Urinary bladder (tissue), 4 donors: ENCODE results near the gene SDR39U1. TPM values are rescaled to one million over a fixed set of nuclear protein-coding genes. Genes with fewer than 3 reads are reported as not detected.

Experiments
- DNase-seq: peaks from one replicate; pipeline ENCODE4 v3.0.0-alpha.2; 2015; ENCODE audit errors: extremely low spot score
- H3K27ac ChIP-seq: one replicate; pipeline ENCODE4 v1.5.1; 2013; ENCODE audit warnings: low read depth, mild to moderate bottlenecking, moderate library complexity
- H3K36me3 ChIP-seq: one replicate; pipeline ENCODE4 v1.6.1; 2013; ENCODE audit warnings: mild to moderate bottlenecking, moderate library complexity; ENCODE audit not compliant: insufficient read depth
- H3K4me1 ChIP-seq: one replicate; pipeline ENCODE4 v1.6.1; 2013; ENCODE audit warnings: mild to moderate bottlenecking, moderate library complexity; ENCODE audit not compliant: insufficient read depth
- H3K4me3 ChIP-seq: one replicate; pipeline ENCODE4 v1.5.1; 2013; ENCODE audit warnings: low read depth, low read length
- WGBS: extraction: QIAGEN DNeasy Blood & Tissue Kit; methylation state at CpG from one replicate; pipeline ENCODE4 v1.1.7; 2013; 5-methylcytosine and 5-hydroxymethylcytosine counted together
- polyA plus RNA-seq: library from polyadenylated mRNA; stranded (reverse); fragments of 200-250 nt; gene quantifications from one replicate; pipeline ENCODE4 v1.2.3, GENCODE V29; 2013
- total RNA-seq: library from RNA; depleted of rRNA; stranded (reverse); fragments of >200 nt; gene quantifications from one replicate; pipeline ENCODE4 v1.2.3, GENCODE V29; 2014
- donor health status: healthy with polysubstance abuse.
- donor health status: healthy.

Gene SDR39U1
- total and polyA plus RNA-seq, 2 donors: 12.3 to 70.9 TPM

- DNase-seq: peak; percentile 46
- Histone ChIP-seq H3K36me3 (no peaks in the 10 kb centered on the region), H3K4me1 (no peaks in the 10 kb centered on the region), H3K4me3 (no peak overlapping the region), H3K27ac (no peak overlapping the region)
- WGBS: 30% methylated on average over 7 of the region's 7 CpGs
Measured at GRCh38 chr14:24403294-24403998, 39.1 kb downstream of the SDR39U1 start.

GRCh38 chr14:24401810-24402702 lies 40.5 kb downstream of the SDR39U1 start:
- WGBS: 54% methylated on average over 9 of the region's 9 CpGs
- no peak for DNase-seq
- Histone ChIP-seq H3K4me1 (no peaks in the 10 kb centered on the region), H3K4me3 (no peak overlapping the region), H3K27ac (no peak overlapping the region), H3K36me3 (no peaks in the 10 kb centered on the region)

- Histone ChIP-seq H3K4me1 (no peaks in the 10 kb centered on the region), H3K27ac (no peak overlapping the region), H3K4me3 (peak overlapping the region; percentile 80), H3K36me3 (no peaks in the 10 kb centered on the region)
- WGBS: 53% methylated on average over 4 of the region's 4 CpGs
- no peak for DNase-seq
Measured at GRCh38 chr14:24399999-24400718, 42.4 kb downstream of the SDR39U1 start.

GRCh38 chr14:24399447-24399822 lies 43.1 kb downstream of the SDR39U1 start:
- Histone ChIP-seq H3K4me1 (no peaks in the 10 kb centered on the region), H3K27ac (peak overlapping the region; percentile 74), H3K36me3 (no peaks in the 10 kb centered on the region), H3K4me3 (peak overlapping the region; percentile 80)
- WGBS: 8% methylated on average over 8 of the region's 8 CpGs
- DNase-seq: no peak

- Histone ChIP-seq H3K36me3 (no peaks in the 10 kb centered on the region), H3K27ac (peak within 1 kb of the TSS; percentile 74), H3K4me3 (peak within 1 kb of the TSS; percentile 80), H3K4me1 (no peaks in the 10 kb centered on the region)
- WGBS: under 1% methylated on average over 56 of the region's 57 CpGs
- peak; percentile 67 for DNase-seq
Measured at GRCh38 chr14:24398653-24399446, 43.7 kb downstream of the SDR39U1 start, which contains the start of gene NYNRIN. NYNRIN (plus strand) TSS chr14:24399003; CDS start chr14:24399247, 244 bp downstream.

GRCh38 chr14:24398293-24398652 lies 44.3 kb downstream of the SDR39U1 start:
- Histone ChIP-seq H3K4me3 (peak overlapping the region; percentile 80), H3K36me3 (no peaks in the 10 kb centered on the region), H3K4me1 (no peaks in the 10 kb centered on the region), H3K27ac (peak overlapping the region; percentile 61)
- 7% methylated on average over 7 of the region's 7 CpGs for WGBS
- DNase-seq: peak; percentile 43

GRCh38 chr14:24397639-24398292 lies 44.8 kb downstream of the SDR39U1 start:
- H3K36me3 ChIP-seq: no peaks in the 10 kb centered on the region
- H3K27ac ChIP-seq: peak overlapping the region; percentile 61
- no peaks in the 10 kb centered on the region for H3K4me1 ChIP-seq
- no peak overlapping the region for H3K4me3 ChIP-seq
- DNase-seq: no peak
- WGBS: 38% methylated on average over 6 of the region's 6 CpGs

- H3K4me3 ChIP-seq: no peak overlapping the region
- WGBS: 56% methylated on average over 8 of the region's 8 CpGs
- H3K36me3 ChIP-seq: no peaks in the 10 kb centered on the region
- peak; percentile 60 for DNase-seq
- no peaks in the 10 kb centered on the region for H3K4me1 ChIP-seq
- no peak overlapping the region for H3K27ac ChIP-seq
Measured at GRCh38 chr14:24395609-24396582, 46.7 kb downstream of the SDR39U1 start.

- no peak overlapping the region for H3K27ac ChIP-seq
- no peak overlapping the region for H3K4me3 ChIP-seq
- H3K36me3 ChIP-seq: no peaks in the 10 kb centered on the region
- H3K4me1 ChIP-seq: no peaks in the 10 kb centered on the region
- 42% methylated on average over 3 of the region's 3 CpGs for WGBS
- DNase-seq: no peak
Measured at GRCh38 chr14:24394275-24394674, 48.3 kb downstream of the SDR39U1 start.

- Histone ChIP-seq H3K36me3 (no peaks in the 10 kb centered on the region), H3K4me3 (no peak overlapping the region), H3K4me1 (no peaks in the 10 kb centered on the region), H3K27ac (peak overlapping the region; percentile 14)
- DNase-seq: peak; percentile 77
- 54% methylated on average over 8 of the region's 8 CpGs for WGBS
Measured at GRCh38 chr14:24392325-24393091, 50.1 kb downstream of the SDR39U1 start.

- H3K27ac ChIP-seq: no peak overlapping the region
- no peak overlapping the region for H3K4me3 ChIP-seq
- no peaks in the 10 kb centered on the region for H3K4me1 ChIP-seq
- 84% methylated on average over 6 of the region's 6 CpGs for WGBS
- no peaks in the 10 kb centered on the region for H3K36me3 ChIP-seq
- DNase-seq: no peak
Measured at GRCh38 chr14:24390701-24391468, 51.7 kb downstream of the SDR39U1 start.
